Tibial artery (tissue), 4 donors: Measurements from ENCODE around the gene TUBGCP2.

Experiments
- DNase-seq, 2 donors: peaks; one replicate each; pipeline ENCODE4 v3.0.0-alpha.2; 2019
- H3K27ac ChIP-seq, 2 donors: fragments of 200-600 bp; sonication (generic) in 1 of 2; 1 replicate in 1 of 2; 2 replicates in 1 of 2; pipeline ENCODE4 v1.5.1; 2018 to 2019; ENCODE audit warnings: mild to moderate bottlenecking in 1 of 2
- H3K27me3 ChIP-seq, 2 donors: fragments of 200-600 bp; sonication (generic) in 1 of 2; one replicate each; pipeline versions ENCODE4 v1.5.1 to v1.6.0; 2016 to 2019
- H3K36me3 ChIP-seq, 3 donors: fragments of 200-600 bp; sonication (generic) in 2 of 3; one replicate each; pipeline ENCODE4 v1.5.1; 2016 to 2019; ENCODE audit warnings: mild to moderate bottlenecking in 2 of 3
- H3K4me1 ChIP-seq, 4 donors: fragments of 200-600 bp; sonication (generic) in 2 of 4; 1 replicate in 3 of 4; 2 replicates in 1 of 4; pipeline ENCODE4 v1.5.1; 2016 to 2019
- H3K4me3 ChIP-seq, 2 donors: fragments of 200-600 bp; sonication (generic) in 1 of 2; 1 replicate in 1 of 2; 2 replicates in 1 of 2; pipeline ENCODE4 v1.5.1; 2018 to 2019; ENCODE audit warnings: mild to moderate bottlenecking in 2 of 2
- H3K9me3 ChIP-seq, 3 donors: fragments of 200-600 bp; sonication (generic) in 1 of 3; one replicate each; pipeline ENCODE4 v1.5.1; 2016 to 2019
- CTCF ChIP-seq, 2 experiments: fragments of 200-600 bp in 1 of 2; fragments of 450-650 bp in 1 of 2; IDR thresholded peaks; one replicate each; pipeline ENCODE4 v1.5.1; 2017 to 2019; ENCODE audit warnings: antibody characterized with exemption in 2 of 2, mild to moderate bottlenecking in 1 of 2, moderate library complexity in 1 of 2
- intact Hi-C: fragments of 100-400 bp; cut with DNase I; formaldehyde crosslinking; loops from one replicate; pipeline ENCODE4 v1.15.0; 2023; ENCODE audit warnings: low total_unique reads

The TUBGCP2 gene

GRCh38 chr10:133274751-133275683 is 33.7 kb downstream of the TUBGCP2 start:
- H3K27me3 ChIP-seq = peaks cover 0 to 20% of the 10 kb centered on the region in 2 donors
- no peak overlapping the region for H3K4me3 ChIP-seq
- peaks cover 10 to 47% (median 20%) of the 10 kb centered on the region in 3 donors for H3K36me3 ChIP-seq
- intact Hi-C loops = no loop called here
- DNase-seq = no peak
- no peak for TF ChIP-seq CTCF (IDR thresholded peaks at IDR 0.05)
- peaks cover 0 to 20% (median 6%) of the 10 kb centered on the region in 4 donors for H3K4me1 ChIP-seq
- H3K27ac ChIP-seq = no peak overlapping the region
- H3K9me3 ChIP-seq = no peaks in the 10 kb centered on the region

GRCh38 chr10:133273534-133274143 is 35.0 kb downstream of the TUBGCP2 start:
- intact Hi-C loops = no loop called here
- H3K9me3 ChIP-seq = no peaks in the 10 kb centered on the region
- peaks cover 0 to 33% (median 6%) of the 10 kb centered on the region in 3 donors for H3K36me3 ChIP-seq
- no peak for DNase-seq
- H3K27me3 ChIP-seq = peaks cover 0 to 20% of the 10 kb centered on the region in 2 donors
- TF ChIP-seq CTCF (IDR thresholded peaks at IDR 0.05) = no peak
- H3K27ac ChIP-seq = no peak overlapping the region
- no peak overlapping the region for H3K4me3 ChIP-seq
- H3K4me1 ChIP-seq = peaks cover 0 to 17% (median 6%) of the 10 kb centered on the region in 4 donors

- intact Hi-C loops = no loop called here
- H3K4me3 ChIP-seq = no peak overlapping the region
- H3K36me3 ChIP-seq = peaks cover 0 to 28% (median 5%) of the 10 kb centered on the region in 3 donors
Observed at GRCh38 chr10:133272964-133273420, 35.7 kb downstream of the TUBGCP2 start.

GRCh38 chr10:133272301-133272963 is 36.2 kb downstream of the TUBGCP2 start:
- peaks cover 0 to 24% (median 5%) of the 10 kb centered on the region in 3 donors for H3K36me3 ChIP-seq
- no peak for TF ChIP-seq CTCF (IDR thresholded peaks at IDR 0.05)
- intact Hi-C loops = no loop called here

More at GRCh38 chr10:133272964-133273420, 35.7 kb downstream of the TUBGCP2 start:
- DNase-seq = no peak
- Histone ChIP-seq H3K27ac (no peak overlapping the region), H3K9me3 (no peaks in the 10 kb centered on the region), H3K4me1 (peaks cover 0 to 17% (median 6%) of the 10 kb centered on the region in 4 donors), H3K27me3 (peaks cover 0 to 20% of the 10 kb centered on the region in 2 donors)
- no peak for TF ChIP-seq CTCF (IDR thresholded peaks at IDR 0.05)

GRCh38 chr10:133271521-133272300 is 37.0 kb downstream of the TUBGCP2 start:
- Histone ChIP-seq H3K4me3 (no peak overlapping the region), H3K27me3 (peaks cover 0 to 10% of the 10 kb centered on the region in 2 donors), H3K9me3 (no peaks in the 10 kb centered on the region), H3K36me3 (peaks cover 0 to 24% (median 5%) of the 10 kb centered on the region in 3 donors), H3K27ac (no peak overlapping the region), H3K4me1 (peaks cover 0 to 9% (median 2%) of the 10 kb centered on the region in 4 donors)
- DNase-seq = no peak
- intact Hi-C loops = no loop called here
- no peak for TF ChIP-seq CTCF (IDR thresholded peaks at IDR 0.05)

More at GRCh38 chr10:133272301-133272963, 36.2 kb downstream of the TUBGCP2 start:
- Histone ChIP-seq H3K27ac (no peak overlapping the region), H3K4me1 (peaks cover 0 to 16% (median 6%) of the 10 kb centered on the region in 4 donors), H3K9me3 (no peaks in the 10 kb centered on the region), H3K27me3 (peaks cover 0 to 17% of the 10 kb centered on the region in 2 donors), H3K4me3 (no peak overlapping the region)
- DNase-seq = no peak
